Stomach (tissue), 4 donors: Measurements from ENCODE around the gene COG6.

Experiments
- POLR2A ChIP-seq, 4 donors: fragments of 450-650 bp; IDR thresholded peaks; one replicate each; pipeline ENCODE4 v1.6.1; 2016; ENCODE audit warnings: antibody characterized with exemption in 4 of 4, control low read depth in 2 of 4, mild to moderate bottlenecking in 1 of 4, moderate library complexity in 1 of 4
- POLR2AphosphoS5 ChIP-seq, 3 donors: sonication (generic); formaldehyde crosslinking; IDR thresholded peaks; one replicate each; pipeline ENCODE4 v1.6.1; 2016; ENCODE audit warnings: antibody characterized with exemption in 3 of 3
- TF ChIP-seq, protein P1 (sequence below), 7 experiments: fragments of 450-650 bp in 4 of 7; fragments of 200-600 bp in 3 of 7; sonication (generic) in 3 of 7; IDR thresholded peaks; one replicate each; pipeline ENCODE4 v1.5.1; 2016 to 2019; ENCODE audit warnings: antibody characterized with exemption in 7 of 7, control low read depth in 2 of 7, mild to moderate bottlenecking in 1 of 7

DNA sequence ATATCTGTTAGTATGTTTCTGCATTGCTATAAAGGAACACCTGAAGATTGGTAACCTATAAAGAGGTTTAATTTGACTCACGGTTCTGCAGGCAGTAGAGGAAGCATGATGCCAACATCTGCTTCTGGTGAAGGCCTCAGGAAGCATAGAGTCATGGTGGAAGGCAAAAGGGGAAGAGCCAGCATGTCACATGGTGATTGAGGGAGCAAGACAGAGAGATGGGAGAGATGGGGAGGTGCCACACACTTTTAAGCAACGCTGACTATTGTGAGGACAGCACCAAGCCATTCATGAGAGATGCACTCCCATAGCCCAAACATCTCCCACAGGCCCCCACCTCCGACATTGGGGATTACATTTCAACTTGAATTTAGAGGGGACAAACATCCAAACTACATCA lies 32.8 kb downstream of the COG6 start:
- TF ChIP-seq, protein P1, sequence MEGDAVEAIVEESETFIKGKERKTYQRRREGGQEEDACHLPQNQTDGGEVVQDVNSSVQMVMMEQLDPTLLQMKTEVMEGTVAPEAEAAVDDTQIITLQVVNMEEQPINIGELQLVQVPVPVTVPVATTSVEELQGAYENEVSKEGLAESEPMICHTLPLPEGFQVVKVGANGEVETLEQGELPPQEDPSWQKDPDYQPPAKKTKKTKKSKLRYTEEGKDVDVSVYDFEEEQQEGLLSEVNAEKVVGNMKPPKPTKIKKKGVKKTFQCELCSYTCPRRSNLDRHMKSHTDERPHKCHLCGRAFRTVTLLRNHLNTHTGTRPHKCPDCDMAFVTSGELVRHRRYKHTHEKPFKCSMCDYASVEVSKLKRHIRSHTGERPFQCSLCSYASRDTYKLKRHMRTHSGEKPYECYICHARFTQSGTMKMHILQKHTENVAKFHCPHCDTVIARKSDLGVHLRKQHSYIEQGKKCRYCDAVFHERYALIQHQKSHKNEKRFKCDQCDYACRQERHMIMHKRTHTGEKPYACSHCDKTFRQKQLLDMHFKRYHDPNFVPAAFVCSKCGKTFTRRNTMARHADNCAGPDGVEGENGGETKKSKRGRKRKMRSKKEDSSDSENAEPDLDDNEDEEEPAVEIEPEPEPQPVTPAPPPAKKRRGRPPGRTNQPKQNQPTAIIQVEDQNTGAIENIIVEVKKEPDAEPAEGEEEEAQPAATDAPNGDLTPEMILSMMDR (IDR thresholded peaks at IDR 0.05): no peak
- TF ChIP-seq POLR2A (IDR thresholded peaks at IDR 0.05): no peak
- no peak for TF ChIP-seq POLR2AphosphoS5 (IDR thresholded peaks at IDR 0.05)
